GM19438 (cell line): ENCODE results near the gene RBKS.
"Not testable (repeated sequence)": the region's sequence is repeated elsewhere in the genome, so short reads cannot be mapped to it uniquely, and the experiment has no call there.

Experiments
- ATAC-seq: cut with Tn5 transposase; IDR thresholded peaks from one replicate; pipeline ENCODE4 v1.9.1; 2021; ENCODE audit warnings: low read depth; ENCODE audit not compliant: unreplicated experiment

The RBKS gene

DNA sequence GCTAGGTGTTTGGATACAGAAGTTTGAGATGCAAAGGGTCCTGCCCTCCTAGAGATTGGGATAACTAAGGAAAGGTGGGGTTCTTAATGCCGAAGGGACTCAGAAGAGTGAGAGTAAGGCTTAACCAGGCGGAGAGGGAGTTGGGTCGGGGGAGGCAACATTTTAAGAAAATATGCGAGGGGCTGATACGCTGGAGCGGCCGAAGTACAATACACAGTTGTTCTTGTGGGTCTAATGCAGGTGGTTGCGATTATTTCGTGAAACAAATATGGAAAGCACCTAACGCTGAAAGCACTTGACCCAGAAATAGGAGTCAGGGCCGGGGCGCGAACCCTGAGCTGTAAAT lies 119.0 kb downstream of the RBKS start:
- ATAC-seq: no peak

DNA sequence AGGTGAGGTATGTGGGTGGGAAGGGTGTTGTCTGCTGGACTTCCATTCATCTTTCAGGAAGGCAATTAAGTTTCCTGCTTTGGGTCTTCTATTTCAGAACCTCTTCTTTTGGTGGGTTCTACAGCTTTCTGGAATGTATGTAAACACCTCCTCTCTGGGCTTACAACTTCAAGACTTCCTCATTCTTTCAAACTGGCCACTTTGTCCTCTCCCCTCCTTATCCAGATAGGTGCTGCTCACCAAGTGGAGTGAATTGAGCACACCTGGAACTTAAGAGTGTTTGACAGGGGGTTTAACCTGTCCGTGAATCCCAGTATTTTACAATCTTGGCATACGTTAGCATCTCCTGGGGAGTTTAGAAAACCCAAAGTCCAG lies 123.9 kb downstream of the RBKS start:
- ATAC-seq: no peak

DNA sequence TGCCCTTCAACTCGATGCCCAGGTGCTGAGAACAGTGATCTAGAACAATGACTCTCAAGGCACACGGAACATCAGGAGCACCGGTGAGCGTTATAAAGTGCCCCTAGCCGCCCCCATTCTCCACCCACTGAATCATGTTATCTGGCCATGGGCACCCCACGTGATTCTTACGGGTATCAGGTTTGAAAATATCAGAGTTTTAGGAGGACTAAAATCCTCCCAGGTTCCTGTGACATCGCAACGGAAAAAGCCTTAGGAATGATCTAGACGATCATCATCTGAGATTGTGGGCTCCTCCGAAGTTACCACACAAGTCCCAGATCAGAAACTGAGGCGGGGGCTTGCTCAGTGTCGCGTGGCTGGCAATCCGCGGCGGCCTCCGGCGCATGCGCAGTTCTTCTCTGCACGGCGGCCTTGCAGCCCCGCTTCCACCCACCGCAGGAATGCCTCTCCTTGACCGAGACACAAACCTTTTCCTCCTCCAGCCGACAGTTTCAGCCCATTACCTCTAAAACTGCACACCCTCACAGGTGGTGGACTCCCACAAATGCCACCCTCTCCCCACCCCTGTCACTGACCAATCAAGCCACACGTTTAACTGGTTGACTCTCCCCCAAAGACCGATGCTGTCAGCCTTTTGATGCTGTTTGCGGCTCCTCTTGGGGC lies 124.4 kb downstream of the RBKS start:
- no peak for ATAC-seq

DNA sequence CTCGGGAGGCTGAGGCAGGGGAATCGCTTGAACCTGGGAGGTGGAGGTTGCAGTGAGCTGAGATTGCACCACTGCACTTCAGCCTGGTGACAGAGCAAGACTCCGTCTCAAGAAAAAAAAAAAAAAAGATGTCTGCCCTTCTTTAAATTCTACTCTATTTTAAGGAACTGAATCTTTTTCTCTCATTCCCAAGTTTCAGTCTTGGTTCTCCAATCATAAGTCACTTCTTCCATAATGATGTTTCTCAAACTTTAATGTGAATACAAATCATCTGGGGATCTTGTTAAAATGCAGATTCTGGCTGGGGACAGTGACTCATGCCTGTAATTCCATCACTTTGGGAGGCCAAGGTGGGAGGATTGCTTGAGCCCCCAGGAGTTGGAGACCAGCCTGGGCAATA lies 125.7 kb downstream of the RBKS start:
- ATAC-seq: not testable (repeated sequence)

DNA sequence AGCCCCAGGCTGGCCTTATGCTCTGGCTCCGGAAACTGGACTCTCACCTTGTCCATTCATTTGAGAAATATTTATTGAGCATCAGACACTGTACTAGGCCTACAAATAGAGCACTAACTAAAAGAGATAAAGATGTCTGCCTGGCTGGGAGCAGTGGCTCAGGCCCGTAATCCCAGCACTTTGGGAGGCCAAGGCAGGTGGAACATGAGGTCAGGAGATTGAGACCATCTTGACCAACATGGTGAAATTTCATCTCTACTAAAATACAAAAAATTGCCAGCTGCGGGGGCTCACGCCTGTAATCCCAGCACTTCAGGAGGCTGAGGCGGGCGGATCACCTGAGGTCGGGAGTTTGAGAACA lies 126.3 kb downstream of the RBKS start:
- no peak for ATAC-seq

DNA sequence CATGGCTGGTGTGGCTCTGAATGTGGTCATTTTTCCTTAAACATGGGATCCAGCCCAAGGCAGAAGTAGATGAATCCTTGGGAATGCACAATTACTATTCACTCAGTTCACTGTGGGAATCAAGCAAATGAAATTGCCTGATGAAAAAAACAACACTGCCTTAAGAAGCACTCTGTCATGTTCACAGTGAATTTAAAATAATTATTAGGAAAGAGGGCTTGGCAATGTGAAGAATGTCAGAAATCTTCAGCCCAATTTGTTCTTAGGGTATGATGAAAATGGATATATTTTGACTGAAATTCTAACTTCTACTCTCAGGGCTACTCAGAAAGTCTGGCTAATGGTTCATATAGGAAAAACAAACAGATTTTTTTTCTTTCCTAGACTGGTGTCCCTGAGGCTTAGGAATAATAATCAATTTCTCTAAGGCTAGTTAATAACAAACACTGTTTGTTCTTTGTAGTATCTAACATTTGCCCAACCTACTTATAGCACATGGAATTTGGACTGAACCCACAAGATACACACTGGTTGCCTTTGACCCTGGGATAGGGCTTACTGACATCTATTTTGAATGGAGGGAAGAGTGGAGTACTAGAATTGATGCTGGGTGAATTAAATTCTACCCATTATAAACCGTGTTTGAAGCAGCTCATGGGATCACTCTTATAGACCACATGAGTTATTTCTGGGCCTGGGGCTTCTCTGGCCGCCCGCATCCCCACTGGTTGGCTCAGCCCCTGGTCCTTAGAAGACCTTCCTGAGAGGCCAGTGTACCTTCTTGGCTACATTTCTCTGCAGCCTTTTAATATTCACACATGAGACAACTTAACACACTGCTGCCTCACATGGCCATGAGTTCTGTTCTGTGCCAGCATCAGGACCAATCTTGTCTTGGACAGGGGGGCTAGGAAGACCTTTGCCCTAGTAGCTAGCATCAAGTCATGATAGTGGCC lies 127.0 kb downstream of the RBKS start:
- ATAC-seq: no peak

DNA sequence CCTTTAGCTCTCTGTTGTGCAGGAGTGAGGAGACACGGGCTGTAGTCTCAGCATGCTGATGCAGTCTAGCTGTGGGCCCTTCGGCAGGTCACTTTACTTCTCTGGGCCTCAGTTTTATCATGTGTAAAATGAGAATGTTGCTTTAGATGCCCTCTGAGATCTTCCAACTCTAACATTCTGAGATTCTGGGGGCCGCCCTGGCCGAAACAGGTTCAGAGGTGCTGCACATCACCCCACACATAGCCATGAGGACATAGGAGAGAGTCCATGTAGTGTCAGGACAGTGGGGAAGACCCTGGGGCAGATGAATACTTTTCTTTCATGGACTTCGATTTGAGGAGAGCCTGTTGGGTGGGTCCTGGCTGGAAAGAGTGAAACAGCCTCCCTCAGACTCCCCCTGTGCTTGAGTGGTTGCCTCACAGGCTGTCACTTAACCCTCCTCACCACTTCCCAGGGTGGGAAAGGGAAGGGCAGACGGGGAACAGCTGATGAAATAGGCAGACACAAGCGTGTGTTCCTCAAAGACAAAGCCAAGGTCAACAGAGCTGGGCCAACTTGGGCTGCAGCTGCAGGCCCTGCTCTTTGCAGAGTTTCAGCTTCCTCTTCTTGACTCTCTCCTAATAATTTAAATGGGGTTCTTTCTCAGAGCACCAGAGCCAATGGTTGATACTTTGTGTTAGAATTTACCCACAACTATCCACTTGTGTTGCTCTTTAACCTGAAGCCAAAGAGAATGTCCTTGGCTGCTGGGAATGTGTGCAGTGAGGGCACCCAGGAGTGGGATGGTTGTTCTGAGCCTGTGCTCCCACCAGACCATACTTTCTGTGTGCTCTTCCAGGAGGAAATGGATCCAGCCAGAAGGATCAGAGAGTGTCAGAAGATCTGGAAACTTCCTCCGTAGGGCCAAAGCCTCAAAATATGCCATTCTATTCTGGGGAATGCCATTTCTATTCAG lies 133.4 kb downstream of the RBKS start:
- ATAC-seq: no peak

DNA sequence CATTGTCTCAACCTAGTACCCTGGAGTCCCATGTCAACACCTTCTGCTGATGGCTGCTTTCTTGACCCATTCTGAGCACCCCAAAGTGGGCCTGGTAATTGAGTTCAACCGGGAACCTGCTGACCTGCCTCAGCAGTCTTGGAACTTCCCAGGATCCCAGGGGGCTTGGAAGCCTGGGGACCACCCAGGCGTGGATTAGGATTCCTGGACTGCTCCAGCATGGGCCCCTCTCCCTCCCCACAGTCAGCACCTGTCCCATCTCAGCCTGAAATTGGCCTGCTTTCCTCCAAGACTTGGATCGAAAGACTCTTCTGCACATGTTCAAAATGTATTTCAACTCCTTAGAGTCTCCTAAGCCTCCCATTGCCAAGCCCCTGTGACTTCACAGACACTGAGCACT lies 134.1 kb downstream of the RBKS start:
- no peak for ATAC-seq

DNA sequence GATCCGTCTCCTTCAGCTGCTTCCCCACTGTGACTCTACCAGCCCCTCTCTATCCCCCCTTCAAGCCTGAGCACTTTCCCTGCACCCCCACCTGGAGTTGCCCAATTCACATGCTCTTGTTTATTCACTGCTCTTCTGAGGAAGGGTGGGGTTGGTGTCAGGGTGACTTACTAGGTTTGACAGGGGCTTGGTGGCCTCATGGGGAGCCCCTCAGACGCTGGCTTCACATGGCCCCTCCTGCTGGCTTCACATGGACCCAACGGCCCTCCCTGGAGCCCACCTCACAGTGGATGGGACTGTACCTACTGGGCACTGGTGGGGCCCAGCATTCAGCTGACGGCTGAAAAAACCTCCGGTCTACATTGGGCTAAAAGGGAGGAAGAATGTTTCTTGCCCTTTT lies 135.4 kb downstream of the RBKS start:
- no peak for ATAC-seq

DNA sequence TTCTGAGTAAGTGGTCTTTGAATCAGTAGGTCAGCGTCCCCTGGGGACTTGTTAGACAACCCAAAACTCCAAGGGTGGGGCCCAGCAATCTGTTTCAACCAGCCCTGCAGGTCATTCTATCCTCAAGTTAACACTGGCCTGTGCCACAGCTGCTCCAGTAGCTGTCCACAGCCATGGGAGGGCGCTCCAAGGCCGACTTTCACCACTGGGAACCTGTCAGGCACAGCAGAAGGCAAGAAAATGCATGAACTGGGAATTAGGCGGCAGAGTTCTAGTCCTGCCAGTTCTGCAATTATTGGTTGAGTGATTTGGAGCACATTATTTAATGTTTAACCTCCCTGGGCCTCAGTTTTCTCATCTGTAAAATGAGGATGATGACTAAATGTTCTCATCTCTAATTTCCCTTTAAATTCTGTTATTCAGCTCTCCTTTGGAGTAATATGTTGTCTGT lies 136.0 kb downstream of the RBKS start:
- ATAC-seq: no peak

DNA sequence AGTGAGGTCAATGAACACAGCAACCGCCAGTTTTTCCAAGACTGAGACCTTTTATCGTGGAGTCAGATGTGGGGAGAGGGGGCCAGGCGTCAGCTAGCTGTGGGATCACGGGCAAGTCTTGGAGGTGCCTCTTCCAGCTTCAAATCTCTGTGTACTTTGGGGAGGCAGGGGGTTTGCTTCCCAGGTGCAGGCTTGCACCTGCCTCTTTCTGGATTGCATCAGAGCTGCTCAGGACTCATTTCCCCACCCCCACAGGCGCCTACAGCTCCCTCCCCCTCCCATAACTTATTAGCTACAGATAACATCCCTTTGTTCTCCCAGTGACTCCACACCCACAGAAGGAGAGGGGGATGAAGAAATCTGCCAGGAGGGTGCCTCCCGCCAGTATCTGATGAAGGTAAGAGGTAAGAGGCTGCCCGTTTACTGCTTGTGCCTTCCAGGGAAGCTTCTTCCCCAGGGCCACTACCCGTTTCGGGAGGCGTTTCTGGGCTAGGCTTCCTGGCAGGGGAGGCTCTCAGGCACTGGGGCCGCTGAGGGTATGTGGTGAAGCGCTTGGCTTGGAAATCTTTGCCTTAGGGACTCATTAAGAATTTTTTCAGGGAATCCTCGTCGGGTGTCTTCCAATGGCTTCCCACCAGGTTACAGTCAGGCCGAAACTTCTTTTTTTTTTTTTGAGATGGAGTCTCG lies 137.5 kb downstream of the RBKS start:
- ATAC-seq: no peak

DNA sequence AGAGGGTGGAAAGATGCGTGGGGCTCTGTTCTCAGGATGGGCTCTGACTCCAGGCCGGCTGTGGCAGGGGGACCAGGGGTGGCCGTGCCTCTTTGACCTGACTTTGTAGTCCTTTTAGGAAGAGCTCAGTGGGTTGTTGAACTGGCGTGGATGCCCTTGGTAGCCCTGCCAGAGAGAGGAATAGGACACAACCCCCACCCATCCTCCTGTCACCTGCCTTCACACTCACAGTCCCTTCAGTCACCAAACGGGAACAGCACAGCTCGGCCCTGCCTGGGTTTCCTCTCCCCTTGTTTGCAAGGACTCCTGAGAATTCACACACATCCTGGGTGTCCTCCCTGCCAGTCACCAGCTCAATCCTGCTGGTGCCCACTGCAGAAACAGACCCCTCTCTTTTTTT lies 138.8 kb downstream of the RBKS start:
- no peak for ATAC-seq

DNA sequence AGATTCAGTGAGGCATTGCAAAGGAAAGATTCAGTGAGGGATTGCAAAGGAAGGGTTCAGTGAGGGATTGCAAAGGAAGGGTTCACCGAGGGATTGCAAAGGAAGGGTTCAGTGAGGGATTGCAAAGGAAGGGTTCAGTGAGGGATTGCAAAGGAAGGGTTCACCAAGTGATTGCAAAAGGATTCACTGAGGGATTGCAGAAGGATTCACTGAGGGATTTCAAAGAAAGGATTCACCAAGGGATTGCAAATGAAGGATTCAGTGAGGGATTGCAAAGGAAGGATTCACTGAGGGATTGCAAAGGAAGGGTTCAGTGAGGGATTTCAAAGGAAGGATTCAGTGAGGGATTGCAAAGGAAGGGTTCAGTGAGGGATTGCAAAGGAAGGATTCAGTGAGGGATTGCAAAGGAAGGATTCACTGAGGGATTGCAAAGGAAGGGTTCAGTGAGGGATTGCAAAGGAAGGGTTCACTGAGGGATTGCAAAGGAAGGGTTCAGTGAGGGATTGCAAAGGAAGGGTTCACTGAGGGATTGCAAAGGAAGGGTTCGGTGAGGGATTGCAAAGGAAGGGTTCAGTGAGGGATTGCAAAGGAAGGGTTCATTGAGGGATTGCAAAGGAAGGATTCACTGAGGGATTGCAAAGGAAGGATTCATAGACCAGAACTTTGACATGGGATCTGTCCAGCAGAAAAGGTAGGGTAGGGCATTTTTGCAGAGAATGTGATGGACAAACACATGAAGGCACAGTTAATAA lies 141.2 kb downstream of the RBKS start:
- not testable (repeated sequence) for ATAC-seq

DNA sequence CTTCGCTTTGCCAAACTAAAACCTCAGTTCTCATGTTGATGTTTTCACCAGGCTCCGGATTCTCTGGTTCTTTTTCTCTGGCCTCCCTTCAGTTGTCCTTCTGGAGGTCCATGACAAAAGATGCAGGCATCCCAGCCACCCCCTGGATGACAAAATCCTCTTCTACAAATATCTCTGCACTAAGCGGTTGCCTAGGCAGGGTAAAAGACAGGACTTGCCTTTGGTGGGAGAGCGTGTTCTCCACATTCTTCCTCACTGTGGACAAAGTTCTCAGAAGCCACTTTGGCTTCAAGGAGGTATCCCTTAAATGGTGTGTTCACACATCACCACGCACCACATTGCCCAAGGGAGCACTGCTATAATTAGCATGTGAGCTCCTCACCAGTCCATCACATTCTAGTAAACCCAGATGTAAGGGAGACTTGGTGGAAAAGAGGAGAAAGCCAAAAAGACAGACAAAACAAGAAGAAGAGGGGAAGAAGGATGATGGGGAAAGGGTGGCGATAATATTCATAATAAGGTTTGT lies 142.3 kb downstream of the RBKS start:
- no peak for ATAC-seq

DNA sequence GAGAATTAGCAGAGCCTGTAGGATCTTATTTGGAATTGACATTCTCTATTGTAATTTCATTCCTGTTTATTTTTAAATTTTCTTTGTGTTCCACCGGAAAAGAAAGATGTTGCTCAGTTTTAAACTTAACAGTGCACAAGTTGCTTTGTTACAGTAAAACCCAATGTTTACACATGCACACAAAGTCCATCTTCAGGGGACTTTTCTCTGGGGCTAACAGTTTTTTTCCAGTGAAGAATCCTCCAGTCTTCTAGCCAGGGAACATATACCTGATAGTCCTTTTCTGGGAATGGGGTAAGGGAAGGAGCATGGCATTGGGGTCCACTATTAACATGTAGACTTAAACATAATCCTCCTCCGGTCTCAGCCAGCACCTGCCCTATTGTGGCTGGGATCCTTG lies 143.9 kb downstream of the RBKS start:
- ATAC-seq: no peak

DNA sequence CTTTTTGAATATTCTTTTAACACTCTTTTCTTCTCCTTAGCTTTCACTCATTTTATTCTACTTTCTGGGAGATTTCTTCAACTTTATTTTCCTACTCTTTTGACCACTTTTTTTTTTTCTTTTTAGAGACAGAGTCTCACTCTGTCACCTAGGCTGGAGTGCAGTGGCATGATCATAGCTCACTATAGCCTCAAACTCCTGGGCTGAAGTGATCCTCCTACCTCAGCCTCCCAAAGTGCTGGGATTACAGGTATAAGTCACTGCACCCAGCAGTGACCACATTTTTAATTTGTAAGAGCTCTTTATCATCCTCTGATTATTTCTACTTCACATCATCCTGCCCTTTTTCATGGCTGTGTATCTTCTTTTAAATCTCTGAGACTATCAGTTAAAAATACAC lies 144.7 kb downstream of the RBKS start:
- not testable (repeated sequence) for ATAC-seq

DNA sequence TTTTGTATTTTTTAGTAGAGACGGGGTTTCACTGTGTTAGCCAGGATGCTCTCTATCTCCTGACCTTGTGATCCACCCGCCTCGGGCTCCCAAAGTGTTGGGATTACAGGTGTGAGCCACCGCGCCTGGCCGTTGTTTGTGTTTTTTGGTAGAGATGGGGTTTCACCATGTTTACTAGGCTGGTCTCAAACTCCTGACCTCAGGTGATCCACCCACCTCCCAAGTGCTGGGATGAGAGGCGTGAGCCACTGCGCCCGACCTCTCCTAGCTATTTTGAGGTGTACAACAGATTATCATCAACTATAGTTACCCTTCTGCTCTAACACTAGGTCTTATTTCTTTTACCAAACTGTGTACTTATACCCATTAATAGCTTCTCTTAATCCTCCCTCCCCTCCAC lies 147.6 kb downstream of the RBKS start:
- no peak for ATAC-seq

DNA sequence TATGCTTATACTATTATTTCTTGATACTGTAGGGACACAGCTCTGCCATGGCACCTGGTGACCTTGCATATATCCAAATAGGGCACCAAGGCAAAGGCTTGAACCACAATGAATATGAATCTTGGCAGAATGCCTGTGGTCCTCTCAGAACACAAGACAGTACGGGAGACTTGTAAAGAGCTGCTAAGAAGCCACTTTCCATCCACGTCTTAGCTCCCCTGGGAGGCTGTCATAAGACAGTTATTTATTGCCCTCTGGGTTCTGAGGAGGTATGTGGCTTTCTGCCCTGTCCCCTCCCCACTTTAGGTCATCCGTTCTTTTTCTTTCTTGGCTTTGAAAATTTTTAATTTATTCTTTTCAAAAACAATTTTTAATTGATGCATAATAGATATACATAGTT lies 148.5 kb downstream of the RBKS start:
- no peak for ATAC-seq

DNA sequence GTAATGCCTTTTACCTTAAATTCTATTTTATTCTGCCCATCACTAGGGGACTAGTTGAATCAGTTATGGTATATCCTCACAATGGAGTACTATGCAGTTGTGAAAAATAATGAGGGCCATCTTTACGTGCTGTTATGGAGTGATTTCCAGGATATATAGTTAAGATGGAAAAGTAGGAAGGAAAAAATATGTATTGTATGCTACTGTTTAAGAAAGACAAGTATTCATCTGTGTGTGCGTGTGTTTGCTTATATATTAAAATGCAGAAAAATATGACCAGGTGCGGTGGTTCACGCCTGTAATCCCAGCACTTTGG lies 151.2 kb downstream of the RBKS start:
- ATAC-seq: no peak
